ENCODE results near the gene TM7SF2.

The TM7SF2 gene

GRCh38 chr11:65129649-65130441, 18.2 kb downstream of the TM7SF2 start:
- H3K27me3 ChIP-seq (ENCODE audit: insufficient read depth, low read length, poor library complexity) = no peaks in the 10 kb centered on the region
- no peak for TF ChIP-seq CTCF (IDR thresholded peaks at IDR 0.05; ENCODE audit: borderline replicate concordance, extremely low read depth, low read length, poor library complexity, severe bottlenecking)
- TF ChIP-seq EZH2 (IDR thresholded peaks at IDR 0.05; ENCODE audit: borderline replicate concordance, low read depth, low read length, severe bottlenecking) = no peak

GRCh38 chr11:65130631-65131416, 19.2 kb downstream of the TM7SF2 start:
- Histone ChIP-seq H3K9ac (ENCODE audit: low read depth, low read length) (no peak overlapping the region), H3K27me3 (ENCODE audit: insufficient read depth, low read length, poor library complexity) (no peaks in the 10 kb centered on the region), H3K4me1 (ENCODE audit: insufficient read depth, low read length) (peaks cover 25% of the 10 kb centered on the region), H3K4me3 (ENCODE audit: low read depth in 1 of 2, low read length in 2 of 2) (no peak overlapping the region), H3K27ac (ENCODE audit: low read length) (no peak overlapping the region), H4K20me1 (ENCODE audit: insufficient read depth, low read length) (peaks cover 21% of the 10 kb centered on the region), H2AFZ (ENCODE audit: low read depth, low read length) (no peak overlapping the region), H3K4me2 (ENCODE audit: insufficient read depth, low read length) (no peak overlapping the region), H3K36me3 (ENCODE audit: insufficient read depth, low read length) (peaks cover 72% of the 10 kb centered on the region), H3K9me3 (ENCODE audit: insufficient read depth, low read length, severe bottlenecking) (no peaks in the 10 kb centered on the region), H3K79me2 (ENCODE audit: insufficient read depth, low read length) (peaks cover 26% of the 10 kb centered on the region)
- TF ChIP-seq EZH2 (IDR thresholded peaks at IDR 0.05; ENCODE audit: borderline replicate concordance, low read depth, low read length, severe bottlenecking) (no peak), CTCF (IDR thresholded peaks at IDR 0.05; ENCODE audit: borderline replicate concordance, extremely low read depth, low read length, poor library complexity, severe bottlenecking) (no peak)
- ATAC-seq (ENCODE audit: insufficient read depth, low read depth) (no peak), DNase-seq (no peak)

More at GRCh38 chr11:65129649-65130441, 18.2 kb downstream of the TM7SF2 start:
- no peak overlapping the region for H2AFZ ChIP-seq (ENCODE audit: low read depth, low read length)
- peaks cover 82% of the 10 kb centered on the region for H3K36me3 ChIP-seq (ENCODE audit: insufficient read depth, low read length)
- peaks cover 21% of the 10 kb centered on the region for H4K20me1 ChIP-seq (ENCODE audit: insufficient read depth, low read length)
- ATAC-seq (ENCODE audit: insufficient read depth, low read depth) (no peak), DNase-seq (no peak)
- H3K4me3 ChIP-seq (ENCODE audit: low read depth in 1 of 2, low read length in 2 of 2) = no peak overlapping the region
- H3K9ac ChIP-seq (ENCODE audit: low read depth, low read length) = no peak overlapping the region
- H3K4me2 ChIP-seq (ENCODE audit: insufficient read depth, low read length) = no peak overlapping the region
- H3K79me2 ChIP-seq (ENCODE audit: insufficient read depth, low read length) = peaks cover 26% of the 10 kb centered on the region
- peaks cover 18% of the 10 kb centered on the region for H3K4me1 ChIP-seq (ENCODE audit: insufficient read depth, low read length)
- H3K27ac ChIP-seq (ENCODE audit: low read length) = no peak overlapping the region
- no peaks in the 10 kb centered on the region for H3K9me3 ChIP-seq (ENCODE audit: insufficient read depth, low read length, severe bottlenecking)

GRCh38 chr11:65131417-65131776, 19.7 kb downstream of the TM7SF2 start:
- no peak overlapping the region for H3K27ac ChIP-seq (ENCODE audit: low read length)
- H4K20me1 ChIP-seq (ENCODE audit: insufficient read depth, low read length) = peaks cover 21% of the 10 kb centered on the region
- no peak for TF ChIP-seq CTCF (IDR thresholded peaks at IDR 0.05; ENCODE audit: borderline replicate concordance, extremely low read depth, low read length, poor library complexity, severe bottlenecking)
- no peak for TF ChIP-seq EZH2 (IDR thresholded peaks at IDR 0.05; ENCODE audit: borderline replicate concordance, low read depth, low read length, severe bottlenecking)
- DNase-seq = no peak
- H3K27me3 ChIP-seq (ENCODE audit: insufficient read depth, low read length, poor library complexity) = no peaks in the 10 kb centered on the region
- H3K9me3 ChIP-seq (ENCODE audit: insufficient read depth, low read length, severe bottlenecking) = no peaks in the 10 kb centered on the region
- no peak overlapping the region for H3K4me2 ChIP-seq (ENCODE audit: insufficient read depth, low read length)
- H2AFZ ChIP-seq (ENCODE audit: low read depth, low read length) = no peak overlapping the region
- H3K36me3 ChIP-seq (ENCODE audit: insufficient read depth, low read length) = peaks cover 67% of the 10 kb centered on the region
- H3K4me3 ChIP-seq (ENCODE audit: low read depth in 1 of 2, low read length in 2 of 2) = no peak overlapping the region
- no peak for ATAC-seq (ENCODE audit: insufficient read depth, low read depth)
- peaks cover 29% of the 10 kb centered on the region for H3K4me1 ChIP-seq (ENCODE audit: insufficient read depth, low read length)
- peaks cover 26% of the 10 kb centered on the region for H3K79me2 ChIP-seq (ENCODE audit: insufficient read depth, low read length)
- H3K9ac ChIP-seq (ENCODE audit: low read depth, low read length) = no peak overlapping the region
